Esophagus muscularis mucosa (tissue), 4 donors: ENCODE data around the gene AHR. TPM values are rescaled to one million over a fixed set of nuclear protein-coding genes. Genes with fewer than 3 reads are reported as not detected.

Experiments used
- DNase-seq: peaks from one replicate; pipeline ENCODE4 v3.0.0-alpha.2; 2017; ENCODE audit errors: extremely low spot score
- H3K27ac ChIP-seq, 4 donors: fragments of 200-600 bp; sonication (generic); replicated peaks in 1 of 4; 1 replicate in 3 of 4; 2 replicates in 1 of 4; pipeline ENCODE4 v1.5.1; 2016 to 2019; ENCODE audit warnings: mild to moderate bottlenecking in 1 of 4
- H3K27me3 ChIP-seq, 4 donors: fragments of 200-600 bp; sonication (generic); one replicate each; pipeline versions ENCODE4 v1.5.1 to v1.6.0; 2016 to 2019
- H3K36me3 ChIP-seq, 4 donors: fragments of 200-600 bp; sonication (generic); one replicate each; pipeline ENCODE4 v1.5.1; 2016 to 2019
- H3K4me1 ChIP-seq, 4 donors: fragments of 200-600 bp; sonication (generic); one replicate each; pipeline ENCODE4 v1.5.1; 2016 to 2019
- H3K4me3 ChIP-seq, 4 donors: fragments of 200-600 bp; sonication (generic); 1 replicate in 2 of 4; 2 replicates in 2 of 4; pipeline ENCODE4 v1.5.1; 2016 to 2019; ENCODE audit warnings: mild to moderate bottlenecking in 4 of 4, moderate library complexity in 1 of 4
- H3K9me3 ChIP-seq, 4 donors: fragments of 200-600 bp; sonication (generic); 1 replicate in 3 of 4; 2 replicates in 1 of 4; pipeline ENCODE4 v1.5.1; 2016 to 2019
- CTCF ChIP-seq, 3 experiments: fragments of 200-600 bp in 2 of 3; fragments of 450-650 bp in 1 of 3; sonication (generic) in 2 of 3; IDR thresholded peaks; one replicate each; pipeline ENCODE4 v1.5.1; 2017 to 2019; ENCODE audit warnings: antibody characterized with exemption in 3 of 3, mild to moderate bottlenecking in 2 of 3, moderate library complexity in 1 of 3
- EP300 ChIP-seq: sonication (generic); formaldehyde crosslinking; IDR thresholded peaks from one replicate; pipeline ENCODE4 v1.6.1; 2017; ENCODE audit warnings: antibody characterized with exemption
- POLR2A ChIP-seq: fragments of 450-650 bp; IDR thresholded peaks from one replicate; pipeline ENCODE4 v1.6.1; 2017; ENCODE audit warnings: antibody characterized with exemption, moderate library complexity, mild to moderate bottlenecking, low read depth
- POLR2AphosphoS5 ChIP-seq, 2 donors: sonication (generic); formaldehyde crosslinking; IDR thresholded peaks; one replicate each; pipeline ENCODE4 v1.6.1; 2017; ENCODE audit warnings: antibody characterized with exemption in 2 of 2
- WGBS: methylation state at CpG from one replicate; pipeline ENCODE4 v1.1.5; 2018; 5-methylcytosine and 5-hydroxymethylcytosine counted together
- intact Hi-C: fragments of 100-400 bp; cut with DNase I; formaldehyde crosslinking; loops from one replicate; pipeline ENCODE4 v1.15.1; 2023
- total RNA-seq, 4 donors: library from RNA; depleted of rRNA; stranded (reverse); fragments of >200 nt; gene quantifications; one replicate each; pipeline versions ENCODE4 v1.1.0 to v1.2.1, GENCODE V29; 2016

AHR gene
- total RNA-seq, 4 donors from 2014 or later: 67.3 to 111 (median 77.8) TPM

- intact Hi-C loops: no loop called here
- DNase-seq: no peak
- H3K27me3 ChIP-seq: no peaks in the 10 kb centered on the region
- no peak overlapping the region for H3K4me3 ChIP-seq
- no peaks in the 10 kb centered on the region for H3K36me3 ChIP-seq
- 82% methylated on average over 4 of the region's 4 CpGs for WGBS
- no peaks in the 10 kb centered on the region for H3K9me3 ChIP-seq
- TF ChIP-seq POLR2A: no peak
- TF ChIP-seq CTCF (IDR thresholded peaks at IDR 0.05): no peak
- no peak for TF ChIP-seq EP300
- no peak for TF ChIP-seq POLR2AphosphoS5 (IDR thresholded peaks at IDR 0.05)
- peaks cover 16 to 26% (median 23%) of the 10 kb centered on the region in 4 donors for H3K4me1 ChIP-seq
- H3K27ac ChIP-seq: no peak overlapping the region
Observed at GRCh38 chr7:17279061-17279460, 19.4 kb upstream of the AHR start.

GRCh38 chr7:17289074-17289645 is 9.3 kb upstream of the AHR start:
- Histone ChIP-seq H3K36me3 (no peaks in the 10 kb centered on the region), H3K9me3 (no peaks in the 10 kb centered on the region), H3K4me1 (peaks cover 11 to 15% (median 12%) of the 10 kb centered on the region in 4 donors), H3K4me3 (no peak overlapping the region), H3K27me3 (no peaks in the 10 kb centered on the region), H3K27ac (peak overlapping the region in 1 of 4 donors; percentile 14)
- no peak for DNase-seq
- intact Hi-C loops: no loop called here
- no peak for TF ChIP-seq POLR2A
- TF ChIP-seq CTCF (IDR thresholded peaks at IDR 0.05): no peak
- no peak for TF ChIP-seq POLR2AphosphoS5 (IDR thresholded peaks at IDR 0.05)
- no peak for TF ChIP-seq EP300

GRCh38 chr7:17292843-17293242 is 5.6 kb upstream of the AHR start:
- 78% methylated on average over 4 of the region's 4 CpGs for WGBS
- Histone ChIP-seq H3K9me3 (no peaks in the 10 kb centered on the region), H3K36me3 (no peaks in the 10 kb centered on the region), H3K27me3 (no peaks in the 10 kb centered on the region), H3K4me3 (no peak overlapping the region), H3K27ac (no peak overlapping the region), H3K4me1 (peaks cover 11 to 19% (median 14%) of the 10 kb centered on the region in 4 donors)
- intact Hi-C loops: no loop called here
- TF ChIP-seq POLR2AphosphoS5 (IDR thresholded peaks at IDR 0.05) (no peak), CTCF (IDR thresholded peaks at IDR 0.05) (no peak), EP300 (no peak), POLR2A (no peak)
- DNase-seq: no peak

GRCh38 chr7:17293481-17293880 is 5.0 kb upstream of the AHR start:
- TF ChIP-seq POLR2A (no peak), POLR2AphosphoS5 (IDR thresholded peaks at IDR 0.05) (no peak), CTCF (IDR thresholded peaks at IDR 0.05) (no peak), EP300 (no peak)
- DNase-seq: no peak
- intact Hi-C loops: no loop called here
- Histone ChIP-seq H3K4me1 (peaks cover 11 to 18% (median 13%) of the 10 kb centered on the region in 4 donors), H3K9me3 (no peaks in the 10 kb centered on the region), H3K36me3 (no peaks in the 10 kb centered on the region), H3K27me3 (no peaks in the 10 kb centered on the region), H3K27ac (no peak overlapping the region), H3K4me3 (no peak overlapping the region)
- 72% methylated on average over 2 of the region's 2 CpGs for WGBS

GRCh38 chr7:17297243-17297642 is 1.2 kb upstream of the AHR start:
- WGBS: 64% methylated on average over 2 of the region's 2 CpGs
- H3K36me3 ChIP-seq: no peaks in the 10 kb centered on the region
- peaks cover 8 to 17% (median 14%) of the 10 kb centered on the region in 4 donors for H3K4me1 ChIP-seq
- H3K4me3 ChIP-seq: peak overlapping the region; percentile 0 to 98 (median 48)
- TF ChIP-seq EP300 (no peak), CTCF (IDR thresholded peaks at IDR 0.05) (no peak), POLR2AphosphoS5 (IDR thresholded peaks at IDR 0.05) (no peak), POLR2A (no peak)
- no peaks in the 10 kb centered on the region for H3K9me3 ChIP-seq
- intact Hi-C loops: loop anchor here (5.0 kb wide), 1 partner anchor 315 kb away; no protein-coding TSS in a partner anchor
- peak overlapping the region; percentile 92 to 97 (median 94) for H3K27ac ChIP-seq
- peaks cover 0 to 4% (median 0%) of the 10 kb centered on the region in 4 donors for H3K27me3 ChIP-seq
- DNase-seq: no peak
